PC-3 (cell line): Measurements from ENCODE around the gene KIF6. TPM values are rescaled to one million over a fixed set of nuclear protein-coding genes. Genes with fewer than 3 reads are reported as not detected.

Experiments used
- ATAC-seq: fragments of 200-7000 bp; cut with Tn5 transposase; 2 replicates; pipeline ENCODE4 v1.9.1; 2020; ENCODE audit warnings: mild to moderate bottlenecking, moderate library complexity
- BruUV-seq: library from RNA; stranded (reverse); fragments of 400-500 nt; replicated peaks from 2 replicates; lab custom pipeline; 2021; lab: Mats Ljungman, UMichigan
- CTCF ChIA-PET: fragments of 300-600 bp; sonication (Branson Sonifier 250); formaldehyde crosslinking; loops from one replicate; lab custom pipeline; 2022; ENCODE audit warnings: antibody characterized with exemption; lab: Charles Lee
- POLR2A ChIA-PET: fragments of 300-600 bp; sonication (Branson Sonifier 250); formaldehyde crosslinking; loops from one replicate; lab custom pipeline; 2022; ENCODE audit warnings: antibody characterized with exemption; ENCODE audit not compliant: unreplicated experiment; lab: Charles Lee
- DNase-seq: peaks from one replicate; pipeline ENCODE4 v3.0.0-alpha.2; 2015
- H2AFZ ChIP-seq: fragments of 300-600 bp; sonication (generic); 2 replicates; pipeline ENCODE4 v1.6.0; 2016; ENCODE audit warnings: antibody characterized with exemption, low read length
- H3F3A ChIP-seq: fragments of 300-600 bp; sonication (generic); one replicate; pipeline ENCODE4 v1.6.0; 2017; ENCODE audit warnings: antibody characterized with exemption, low read length, control low read depth, mild to moderate bottlenecking; ENCODE audit not compliant: unreplicated experiment
- H3K27ac ChIP-seq: fragments of 300-600 bp; sonication (generic); 2 replicates; pipeline ENCODE4 v1.5.1; 2016; ENCODE audit warnings: mild to moderate bottlenecking, low read length
- H3K27me3 ChIP-seq: fragments of 300-600 bp; sonication (generic); 2 replicates; pipeline ENCODE4 v1.6.1; 2016; ENCODE audit warnings: low read length, mixed read lengths
- H3K36me3 ChIP-seq: fragments of 300-600 bp; sonication (generic); 2 replicates; pipeline ENCODE4 v1.6.1; 2016; ENCODE audit warnings: low read depth, mixed run types, low read length, mixed read lengths
- H3K4me1 ChIP-seq: fragments of 300-600 bp; sonication (generic); 2 replicates; pipeline ENCODE4 v1.5.1; 2016; ENCODE audit warnings: low read length; ENCODE audit not compliant: insufficient read depth
- H3K4me2 ChIP-seq: fragments of 300-600 bp; sonication (generic); 2 replicates; pipeline ENCODE4 v1.6.0; 2016; ENCODE audit warnings: low read length
- H3K4me3 ChIP-seq: fragments of 300-600 bp; sonication (generic); 2 replicates; pipeline ENCODE4 v1.5.1; 2016; ENCODE audit warnings: mild to moderate bottlenecking, low read length, mixed read lengths
- H3K79me2 ChIP-seq: fragments of 300-600 bp; sonication (generic); 2 replicates; pipeline ENCODE4 v1.6.1; 2017; ENCODE audit warnings: low read length, mixed read lengths
- H3K9ac ChIP-seq: fragments of 300-600 bp; sonication (generic); 2 replicates; pipeline ENCODE4 v1.6.0; 2016; ENCODE audit warnings: mild to moderate bottlenecking, low read length
- H3K9me2 ChIP-seq: fragments of 300-600 bp; sonication (generic); replicated peaks from 2 replicates; pipeline ENCODE4 v1.6.1; 2016; ENCODE audit warnings: mixed run types, low read length, mixed read lengths
- H3K9me3 ChIP-seq: fragments of 300-600 bp; sonication (generic); 2 replicates; pipeline ENCODE4 v1.6.1; 2016; ENCODE audit warnings: low read length, mixed read lengths
- H4K20me1 ChIP-seq: fragments of 300-600 bp; sonication (generic); 2 replicates; pipeline ENCODE4 v1.6.1; 2016; ENCODE audit warnings: low read length, mixed read lengths
- CTCF ChIP-seq: fragments of 300-600 bp; sonication (generic); conservative IDR thresholded peaks from 2 replicates; pipeline ENCODE4 v1.5.1; 2017; ENCODE audit warnings: antibody characterized with exemption, low read depth, mild to moderate bottlenecking, low read length
- EZH2 ChIP-seq: fragments of 300-600 bp; sonication (generic); IDR thresholded peaks from one replicate; pipeline ENCODE4 v1.6.1; 2017; ENCODE audit warnings: antibody characterized with exemption, mild to moderate bottlenecking, low read length; ENCODE audit not compliant: unreplicated experiment
- EZH2phosphoT487 ChIP-seq: fragments of 300-600 bp; sonication (generic); IDR thresholded peaks from 2 replicates; pipeline ENCODE4 v1.6.1; 2018; ENCODE audit warnings: mild to moderate bottlenecking, antibody characterized with exemption, low read length, borderline replicate concordance
- intact Hi-C: fragments of 100-400 bp; cut with micrococcal nuclease; formaldehyde crosslinking; loops from 2 replicates; pipeline ENCODE4 v1.9.0; 2023
- total RNA-seq: library from RNA; depleted of rRNA; stranded (reverse); fragments of >200 nt; gene quantifications from 2 replicates; pipeline ENCODE4 v1.2.3, GENCODE V29; 2014

The KIF6 gene
- total RNA-seq, 1 experiment from 2014 or later: 0.07 TPM

- Histone ChIP-seq H3K9me3 (no peaks in the 10 kb centered on the region), H3K4me2 (no peak overlapping the region), H3K4me1 (no peaks in the 10 kb centered on the region), H4K20me1 (no peaks in the 10 kb centered on the region), H3K36me3 (no peaks in the 10 kb centered on the region), H3K27ac (no peak overlapping the region), H3K4me3 (no peak overlapping the region), H3K9me2 (no peaks in the 10 kb centered on the region), H3K9ac (no peak overlapping the region), H2AFZ (no peak overlapping the region), H3K79me2 (no peaks in the 10 kb centered on the region), H3K27me3 (peaks cover 8% of the 10 kb centered on the region; the same call in 1 of the 2 replicates), H3F3A (no peaks in the 10 kb centered on the region)
- POLR2A ChIA-PET: no interaction called here
- CTCF ChIA-PET: no interaction called here
- DNase-seq (no peak), ATAC-seq (no peak)
- TF ChIP-seq EZH2 (no peak), CTCF (no peak), EZH2phosphoT487 (no peak)
- no TSS peak for BruUV-seq
- intact Hi-C loops: no loop called here
Observed at GRCh38 chr6:39646751-39647420, 78.3 kb downstream of the KIF6 start.

GRCh38 chr6:39642270-39642669, 82.9 kb downstream of the KIF6 start:
- Histone ChIP-seq H3K4me2 (no peak overlapping the region), H3K79me2 (no peaks in the 10 kb centered on the region), H3K36me3 (no peaks in the 10 kb centered on the region), H3K9ac (no peak overlapping the region), H3F3A (no peaks in the 10 kb centered on the region), H3K4me1 (no peaks in the 10 kb centered on the region), H3K9me3 (no peaks in the 10 kb centered on the region), H3K9me2 (no peaks in the 10 kb centered on the region), H4K20me1 (no peaks in the 10 kb centered on the region), H3K27ac (no peak overlapping the region), H3K4me3 (no peak overlapping the region), H2AFZ (no peak overlapping the region), H3K27me3 (no peaks in the 10 kb centered on the region)
- ChIA-PET POLR2A (no interaction called here), CTCF (no interaction called here)
- intact Hi-C loops: no loop called here
- DNase-seq (no peak), ATAC-seq (no peak)
- TF ChIP-seq CTCF (no peak), EZH2 (no peak), EZH2phosphoT487 (no peak)
- no TSS peak for BruUV-seq

- no peak overlapping the region for H3K4me3 ChIP-seq
- H3F3A ChIP-seq: no peaks in the 10 kb centered on the region
- no peaks in the 10 kb centered on the region for H4K20me1 ChIP-seq
- TF ChIP-seq EZH2phosphoT487: no peak
- no peaks in the 10 kb centered on the region for H3K79me2 ChIP-seq
- no peak overlapping the region for H3K4me2 ChIP-seq
- H3K9ac ChIP-seq: no peak overlapping the region
- BruUV-seq: no TSS peak
- no peak for ATAC-seq
- H2AFZ ChIP-seq: no peak overlapping the region
- no peak for DNase-seq
- H3K4me1 ChIP-seq: no peaks in the 10 kb centered on the region
- POLR2A ChIA-PET: no interaction called here
- no peak overlapping the region for H3K27ac ChIP-seq
- H3K36me3 ChIP-seq: no peaks in the 10 kb centered on the region
- intact Hi-C loops: no loop called here
- H3K9me3 ChIP-seq: no peaks in the 10 kb centered on the region
- H3K9me2 ChIP-seq: no peaks in the 10 kb centered on the region
- H3K27me3 ChIP-seq: no peaks in the 10 kb centered on the region
- CTCF ChIA-PET: no interaction called here
Observed at GRCh38 chr6:39638126-39638822, 86.9 kb downstream of the KIF6 start.
